ENCODE data around the gene RBM15B.

Gene RBM15B

GRCh38 chr3:51445544-51446280 lies 54.6 kb downstream of the RBM15B start:
- no peak for TF ChIP-seq CREB1 (IDR thresholded peaks at IDR 0.05; ENCODE audit: low read depth)
- TF ChIP-seq NFIC (IDR thresholded peaks at IDR 0.05): no peak
- no peak for TF ChIP-seq EGR1 (IDR thresholded peaks at IDR 0.05)
- no peak for TF ChIP-seq CEBPB (IDR thresholded peaks at IDR 0.05)
- no peak for TF ChIP-seq FOXM1 (IDR thresholded peaks at IDR 0.05; ENCODE audit: borderline replicate concordance, low read depth)
